GM21723 (cell line): ENCODE measurements around the gene ATP10A.

Experiments used
- ATAC-seq: cut with Tn5 transposase; IDR thresholded peaks from one replicate; pipeline ENCODE4 v1.9.1; 2021; ENCODE audit warnings: mild to moderate bottlenecking, moderate library complexity; ENCODE audit not compliant: unreplicated experiment

ATP10A gene

GRCh38 chr15:25708391-25708790, 154.7 kb downstream of the ATP10A start:
- ATAC-seq, result no peak

GRCh38 chr15:25707656-25708365, 155.3 kb downstream of the ATP10A start:
- no peak for ATAC-seq

- ATAC-seq, result no peak
These were observed 156.8 kb downstream of the ATP10A start for GRCh38 chr15:25706176-25706955.

GRCh38 chr15:25705433-25706115, 157.6 kb downstream of the ATP10A start:
- ATAC-seq, result no peak

GRCh38 chr15:25703726-25704125, 159.4 kb downstream of the ATP10A start:
- ATAC-seq, result no peak

- ATAC-seq, result no peak
These were observed 161.2 kb downstream of the ATP10A start for GRCh38 chr15:25701721-25702465.

- no peak for ATAC-seq
These were observed 162.2 kb downstream of the ATP10A start for GRCh38 chr15:25700916-25701315.

- no peak for ATAC-seq
These were observed 165.5 kb downstream of the ATP10A start for GRCh38 chr15:25697586-25697985.

GRCh38 chr15:25695875-25696760, 167.0 kb downstream of the ATP10A start:
- no peak for ATAC-seq

- ATAC-seq, result no peak
These were observed 168.3 kb downstream of the ATP10A start for GRCh38 chr15:25694823-25695312.

GRCh38 chr15:25694239-25694584, 168.9 kb downstream of the ATP10A start:
- ATAC-seq, result no peak

GRCh38 chr15:25693321-25694238, 169.5 kb downstream of the ATP10A start:
- no peak for ATAC-seq

- no peak for ATAC-seq
These were observed 171.3 kb downstream of the ATP10A start for GRCh38 chr15:25691544-25692430.

GRCh38 chr15:25690673-25691543, 172.2 kb downstream of the ATP10A start:
- ATAC-seq, result no peak

GRCh38 chr15:25689592-25689991, 173.5 kb downstream of the ATP10A start:
- ATAC-seq, result no peak

GRCh38 chr15:25688166-25688565, 175.0 kb downstream of the ATP10A start:
- no peak for ATAC-seq

GRCh38 chr15:25687689-25688088, 175.4 kb downstream of the ATP10A start:
- no peak for ATAC-seq
